PFSK-1 (cell line): ENCODE results near the gene CABLES1.

Experiments used
- POLR2AphosphoS5 ChIP-seq: IDR thresholded peaks from 2 replicates; pipeline ENCODE4 v1.6.1; 2012; ENCODE audit warnings: low read depth, mild to moderate bottlenecking, control low read depth, low read length, moderate library complexity
- TAF1 ChIP-seq: IDR thresholded peaks from 2 replicates; pipeline ENCODE4 v1.6.1; 2012; ENCODE audit warnings: low read length, control low read depth, borderline replicate concordance; ENCODE audit not compliant: insufficient read depth

DNA sequence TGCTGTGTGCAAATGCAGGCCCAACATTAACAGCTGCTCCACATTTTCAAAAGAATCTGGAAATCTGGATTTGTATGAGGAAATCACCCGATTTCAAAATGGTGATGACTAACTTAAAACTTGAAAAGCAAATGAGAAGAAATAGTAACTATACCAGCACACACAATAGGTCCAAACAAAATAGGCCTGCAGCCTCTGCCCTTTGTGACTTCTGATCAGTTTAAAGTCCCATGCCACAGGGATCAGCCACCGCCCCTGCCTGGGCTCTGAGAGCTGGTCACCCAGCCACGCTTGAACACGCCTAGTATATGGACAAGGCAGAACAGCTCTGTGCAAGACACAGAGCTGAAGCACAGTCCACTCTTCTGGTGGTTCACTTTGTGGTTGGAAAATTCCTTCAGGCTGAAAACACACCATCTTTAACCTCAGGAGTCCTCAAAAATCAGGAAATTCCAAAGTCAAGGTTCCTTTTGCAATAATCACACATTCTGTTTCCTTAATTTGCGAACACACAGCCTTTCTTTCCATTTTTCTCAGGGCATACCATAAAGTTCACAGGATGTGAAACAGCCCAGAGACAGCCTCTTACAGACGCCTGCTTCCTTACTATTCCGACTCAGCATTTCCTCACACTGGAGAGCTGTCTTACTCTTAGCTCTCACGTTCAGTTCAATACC is 167.7 kb downstream of the CABLES1 start:
- TF ChIP-seq TAF1 (no peak), POLR2AphosphoS5 (no peak)
